Epithelial cell of esophagus (primary cell): ENCODE results near the gene POLG.

Experiments used
- DNase-seq: peaks from one replicate; pipeline ENCODE4 v3.0.0; 2010; ENCODE audit warnings: low read depth
- H3K4me3 ChIP-seq: 2 replicates; pipeline ENCODE4 v1.5.1; 2011; ENCODE audit warnings: mild to moderate bottlenecking, low read length, control low read depth
- CTCF ChIP-seq: IDR thresholded peaks from 2 replicates; pipeline ENCODE4 v1.5.1; 2011; ENCODE audit warnings: low read depth, mild to moderate bottlenecking, low read length, control low read depth, inconsistent platforms; ENCODE audit not compliant: insufficient read depth; ENCODE audit errors: missing control alignments

POLG gene

GRCh38 chr15:89364741-89365450 lies 30.3 kb upstream of the POLG start:
- no peak overlapping the region for H3K4me3 ChIP-seq
- DNase-seq, result no peak
- TF ChIP-seq CTCF, result no peak

DNA sequence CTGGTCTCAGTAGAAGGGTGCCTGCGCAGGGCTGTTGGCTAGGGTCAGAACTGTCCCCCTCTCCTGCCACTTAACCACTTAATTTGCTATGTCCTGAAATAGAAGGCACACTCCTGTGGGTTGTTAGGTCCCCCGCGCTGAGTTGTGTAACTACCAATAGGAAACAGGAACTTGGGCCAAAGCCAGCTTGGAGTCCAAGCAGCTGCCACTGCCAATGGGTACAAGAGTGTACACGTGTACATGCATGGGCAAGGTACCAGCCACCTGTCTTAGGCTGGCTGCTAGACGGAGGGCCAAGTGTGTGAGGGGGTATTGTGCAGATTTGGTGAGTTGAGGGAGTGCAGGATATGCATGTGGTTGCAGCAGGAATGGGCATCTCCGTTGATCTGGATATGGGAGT lies 29.7 kb upstream of the POLG start:
- TF ChIP-seq CTCF, result no peak
- H3K4me3 ChIP-seq, result no peak overlapping the region
- no peak for DNase-seq

DNA sequence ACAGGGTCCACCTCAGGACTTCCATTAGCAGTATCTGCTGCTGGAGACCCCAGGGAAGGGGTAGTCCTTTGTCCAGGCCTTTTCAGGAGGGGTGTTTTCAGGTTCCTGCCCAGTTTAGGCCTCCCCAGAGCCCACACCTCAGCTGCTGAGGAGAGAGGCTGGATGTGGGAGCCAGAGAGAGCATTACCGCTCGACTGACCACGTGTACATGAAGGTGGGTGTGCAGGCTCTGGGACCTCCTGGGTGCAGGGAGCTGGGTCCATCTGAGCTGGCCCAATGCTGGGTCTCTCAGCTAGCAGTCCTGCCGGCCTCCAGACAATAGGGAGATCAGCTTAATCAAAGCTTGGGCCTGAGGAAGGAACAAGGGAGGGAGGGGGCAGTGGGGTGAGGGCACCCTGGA lies 29.1 kb upstream of the POLG start:
- no peak for TF ChIP-seq CTCF
- H3K4me3 ChIP-seq, result no peak overlapping the region
- no peak for DNase-seq

GRCh38 chr15:89363133-89363532 lies 28.5 kb upstream of the POLG start:
- TF ChIP-seq CTCF, result no peak
- no peak for DNase-seq
- no peak overlapping the region for H3K4me3 ChIP-seq

DNA sequence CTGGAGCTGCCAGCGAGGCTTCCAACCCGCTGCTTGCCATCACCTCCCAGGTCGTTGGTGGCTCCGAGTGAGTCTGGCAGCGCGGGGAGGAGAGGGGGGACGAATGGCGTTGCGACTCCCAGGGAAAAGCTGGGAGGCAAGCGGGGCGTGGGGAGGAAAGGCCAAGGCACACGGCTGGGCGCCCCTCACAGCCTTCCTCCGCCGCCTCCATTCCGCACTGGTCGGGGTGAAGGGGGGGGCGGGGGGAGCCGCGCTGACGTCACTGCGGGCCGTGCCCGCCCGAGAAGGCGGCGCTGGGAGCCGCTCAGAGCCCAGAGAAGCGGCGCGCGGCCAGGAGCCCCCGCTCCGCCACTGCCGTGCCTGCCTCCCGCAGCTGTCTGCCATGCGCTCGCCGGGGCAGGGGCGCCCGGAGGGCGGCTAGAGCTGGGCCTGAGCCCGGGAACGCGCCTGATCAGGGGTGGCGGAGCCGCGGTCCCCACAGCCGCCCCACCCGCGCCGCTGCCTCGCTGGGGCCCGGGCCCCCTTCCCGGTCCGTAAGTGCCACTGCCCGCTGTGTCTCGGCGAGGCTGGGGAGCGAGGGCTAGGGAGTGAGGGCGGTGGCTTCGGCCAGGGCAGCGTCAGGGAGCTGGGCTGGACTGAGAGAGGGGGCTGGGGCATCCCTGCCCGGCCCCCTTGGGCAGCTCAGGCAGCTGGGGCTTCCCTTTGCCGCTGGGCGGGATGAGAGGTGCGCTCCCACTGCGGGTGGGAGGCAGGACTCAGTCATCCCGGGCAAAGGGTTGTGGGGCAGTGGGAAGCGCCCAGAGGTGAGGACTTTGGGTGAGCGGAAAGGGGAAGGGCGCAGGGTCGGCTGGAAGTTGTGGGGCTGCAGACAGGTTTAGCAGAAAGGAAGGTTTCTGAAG lies 27.8 kb upstream of the POLG start:
- TF ChIP-seq CTCF, result no peak
- no peak overlapping the region for H3K4me3 ChIP-seq
- DNase-seq, result no peak

- H3K4me3 ChIP-seq, result no peak overlapping the region
- DNase-seq, result peak; percentile 70
Observed at GRCh38 chr15:89361451-89362202, 27.0 kb upstream of the POLG start.

More at GRCh38 chr15:89361451-89362202, 27.0 kb upstream of the POLG start:
- TF ChIP-seq CTCF, result no peak
